GM18951 (cell line): ENCODE measurements around the gene RFC5.

ENCODE experiments used
- POLR2A ChIP-seq: IDR thresholded peaks from 4 replicates; pipeline ENCODE4 v1.6.1; 2011; ENCODE audit warnings: mild to moderate bottlenecking; ENCODE audit not compliant: insufficient read length, insufficient read depth; ENCODE audit errors: extremely low read depth
- in situ Hi-C: fragments of 300-500 bp; cut with MboI; formaldehyde crosslinking; loops from one replicate; pipeline ENCODE4 v1.12.0; 2022; ENCODE audit warnings: low sequenced_read_pairs, mixed read lengths, inconsistent platforms; ENCODE audit not compliant: unreplicated experiment

The RFC5 gene

DNA sequence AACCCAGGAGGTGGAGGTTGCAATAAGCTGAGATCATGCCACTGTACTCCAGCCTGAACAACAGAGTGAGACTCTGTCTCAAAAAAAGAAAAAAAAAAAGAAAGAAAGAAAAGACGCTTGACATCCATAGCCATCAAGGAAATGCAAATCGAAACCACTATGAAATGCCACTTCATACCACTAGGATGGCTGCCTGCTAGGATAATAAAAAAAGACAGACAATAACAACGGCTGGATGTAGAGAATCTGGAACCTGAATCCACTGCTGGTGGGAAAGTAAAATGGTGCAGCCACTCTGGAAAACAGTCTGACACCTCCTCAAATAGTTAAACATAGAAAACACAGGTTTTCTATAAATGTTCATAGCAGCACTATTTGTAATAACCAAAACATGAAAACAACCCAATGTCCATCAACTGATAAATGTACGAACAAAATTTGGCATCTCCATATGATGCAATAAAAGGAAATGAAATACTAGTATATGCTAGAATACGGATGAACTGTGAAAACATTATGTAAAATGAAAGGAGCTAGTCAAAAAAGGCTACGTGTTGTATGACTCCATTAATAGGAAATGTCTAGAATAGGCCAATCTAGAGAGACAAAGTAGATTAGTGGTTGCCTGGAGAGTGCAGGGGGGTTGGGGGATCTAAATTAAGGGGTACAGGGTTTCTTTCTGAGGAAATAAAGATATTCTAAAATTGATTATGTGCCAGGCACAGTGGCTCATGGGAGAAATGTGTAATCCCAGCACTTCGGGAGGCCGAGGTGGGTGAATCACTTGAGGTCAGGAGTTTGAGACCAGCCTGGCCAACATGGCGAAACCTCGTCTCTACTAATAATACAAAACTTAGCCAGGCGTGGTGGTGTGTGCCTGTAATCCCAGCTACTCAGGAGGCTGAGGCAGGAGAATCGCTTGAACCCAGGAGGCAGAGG is 34.7 kb downstream of the RFC5 start:
- TF ChIP-seq POLR2A, result no peak
- in situ Hi-C loops, result no loop called here

DNA sequence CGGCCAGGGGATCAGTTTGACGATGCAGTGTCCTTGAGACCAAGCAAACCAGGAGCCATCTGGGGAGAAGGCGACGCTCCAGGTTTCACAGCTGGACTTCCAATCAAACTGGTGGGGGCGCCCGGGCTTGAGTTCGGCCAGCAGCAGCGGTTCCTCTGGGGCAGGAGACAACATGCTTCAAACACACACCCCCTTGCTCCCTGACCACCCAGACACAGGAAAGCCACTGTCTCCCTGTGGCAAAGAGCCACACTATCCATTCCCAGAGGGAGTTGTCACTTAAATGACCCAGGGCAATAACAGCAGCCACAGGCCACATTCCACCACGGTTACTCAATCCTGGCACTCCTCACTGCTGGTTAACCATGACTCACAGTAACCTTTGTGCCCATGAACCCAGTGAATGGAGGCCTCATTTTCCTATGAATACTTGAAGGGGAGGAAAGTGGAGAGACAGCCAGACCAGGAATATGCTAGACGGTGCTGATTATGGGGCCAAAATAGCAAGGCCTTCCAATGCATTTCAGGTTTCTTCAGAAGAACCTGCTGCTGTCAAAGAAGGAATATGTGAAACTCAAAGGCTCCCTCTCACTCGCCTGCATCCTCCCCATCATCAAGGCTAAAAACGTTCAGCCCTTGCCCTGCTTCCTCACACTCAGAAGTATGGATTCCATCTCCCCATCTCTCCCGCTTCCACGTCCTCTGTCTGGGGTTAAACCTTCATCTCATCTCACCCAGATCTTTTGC is 36.0 kb downstream of the RFC5 start:
- in situ Hi-C loops, result no loop called here
- no peak for TF ChIP-seq POLR2A

DNA sequence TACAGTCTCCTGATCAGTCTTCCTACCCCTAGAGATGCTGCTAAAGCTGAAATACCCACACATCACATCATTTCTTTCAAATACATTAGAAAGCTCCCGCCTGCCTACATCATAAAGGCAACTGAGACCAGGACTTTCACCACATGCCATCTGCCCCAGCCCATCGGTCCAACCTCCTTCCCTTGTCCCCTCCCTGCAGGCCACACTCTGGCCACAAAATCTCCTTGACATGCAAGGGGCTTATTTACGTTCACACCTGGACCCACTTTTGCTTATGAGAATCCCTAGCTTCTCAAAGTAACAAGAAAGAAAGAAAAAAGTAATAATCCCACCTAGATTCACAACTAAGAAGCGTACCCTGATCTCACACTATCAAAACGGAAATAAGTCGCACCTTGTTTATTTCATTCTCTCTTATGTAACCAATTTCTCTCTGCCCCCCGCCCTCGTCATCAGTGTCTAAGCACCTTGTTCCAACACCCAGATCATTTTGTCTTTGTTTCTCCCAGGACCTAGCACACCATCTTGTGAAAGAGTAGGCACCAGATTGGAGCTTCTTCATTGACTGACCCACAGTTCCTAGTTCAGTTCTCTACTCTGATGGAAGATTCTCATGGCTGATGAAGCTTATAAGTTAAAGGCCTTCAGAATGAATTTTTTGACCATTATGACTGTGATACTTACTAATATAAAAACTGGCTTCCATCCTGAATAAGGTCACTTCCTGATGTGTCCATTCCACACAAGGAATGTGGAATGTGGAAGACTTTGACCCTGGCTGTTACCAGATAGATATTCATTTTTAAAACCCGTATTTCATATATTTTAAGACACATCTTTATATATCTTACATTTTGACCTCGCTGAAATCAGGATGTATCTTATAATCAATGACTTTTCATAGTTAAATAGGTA is 36.8 kb downstream of the RFC5 start:
- in situ Hi-C loops, result no loop called here

GRCh38 chr12:118055144-118055557 is 38.6 kb downstream of the RFC5 start:
- TF ChIP-seq POLR2A, result no peak
- in situ Hi-C loops, result no loop called here

More for the DNA sequence above, 36.8 kb downstream of the RFC5 start:
- TF ChIP-seq POLR2A, result no peak

- in situ Hi-C loops, result no loop called here
- TF ChIP-seq POLR2A, result no peak
These were observed 39.6 kb downstream of the RFC5 start for GRCh38 chr12:118055865-118056773.

DNA sequence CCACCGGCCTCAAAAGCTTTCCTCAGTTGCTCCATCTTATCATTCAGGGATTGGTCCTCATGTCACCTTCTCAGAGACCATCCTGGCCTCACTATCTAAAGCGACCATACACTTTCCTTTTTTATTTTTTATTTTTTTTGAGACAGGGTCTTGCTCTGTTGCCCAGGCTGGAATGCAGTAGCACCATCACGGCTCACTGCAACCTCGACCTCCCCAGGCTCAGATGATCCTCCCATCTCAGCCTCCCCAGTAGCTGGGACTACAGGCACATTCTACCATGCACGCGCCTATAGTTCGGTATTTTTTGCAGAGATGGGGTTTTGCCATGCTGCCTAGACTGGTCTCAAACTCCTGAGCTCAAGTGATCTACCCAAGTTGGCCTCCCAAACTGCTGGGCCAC is 41.7 kb downstream of the RFC5 start:
- no peak for TF ChIP-seq POLR2A
- in situ Hi-C loops, result no loop called here

DNA sequence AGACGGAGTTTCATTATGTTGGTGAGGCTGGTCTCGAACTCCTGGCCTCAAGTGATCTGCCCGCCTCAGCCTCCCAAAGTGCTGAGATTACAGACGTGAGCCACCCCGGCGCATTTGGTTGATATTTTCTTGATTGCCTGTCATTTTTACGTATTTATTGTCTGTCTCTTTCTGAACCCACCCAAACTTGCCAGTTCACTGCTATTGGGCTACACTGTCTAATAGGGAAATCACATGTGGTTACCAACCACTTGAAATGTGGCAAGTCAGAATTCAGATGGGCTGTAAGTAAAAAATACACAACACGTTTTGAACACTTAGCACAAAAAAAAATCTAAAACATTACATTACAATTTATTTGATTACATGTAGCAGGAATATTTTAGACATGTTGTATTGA is 42.4 kb downstream of the RFC5 start:
- no peak for TF ChIP-seq POLR2A
- in situ Hi-C loops, result no loop called here

DNA sequence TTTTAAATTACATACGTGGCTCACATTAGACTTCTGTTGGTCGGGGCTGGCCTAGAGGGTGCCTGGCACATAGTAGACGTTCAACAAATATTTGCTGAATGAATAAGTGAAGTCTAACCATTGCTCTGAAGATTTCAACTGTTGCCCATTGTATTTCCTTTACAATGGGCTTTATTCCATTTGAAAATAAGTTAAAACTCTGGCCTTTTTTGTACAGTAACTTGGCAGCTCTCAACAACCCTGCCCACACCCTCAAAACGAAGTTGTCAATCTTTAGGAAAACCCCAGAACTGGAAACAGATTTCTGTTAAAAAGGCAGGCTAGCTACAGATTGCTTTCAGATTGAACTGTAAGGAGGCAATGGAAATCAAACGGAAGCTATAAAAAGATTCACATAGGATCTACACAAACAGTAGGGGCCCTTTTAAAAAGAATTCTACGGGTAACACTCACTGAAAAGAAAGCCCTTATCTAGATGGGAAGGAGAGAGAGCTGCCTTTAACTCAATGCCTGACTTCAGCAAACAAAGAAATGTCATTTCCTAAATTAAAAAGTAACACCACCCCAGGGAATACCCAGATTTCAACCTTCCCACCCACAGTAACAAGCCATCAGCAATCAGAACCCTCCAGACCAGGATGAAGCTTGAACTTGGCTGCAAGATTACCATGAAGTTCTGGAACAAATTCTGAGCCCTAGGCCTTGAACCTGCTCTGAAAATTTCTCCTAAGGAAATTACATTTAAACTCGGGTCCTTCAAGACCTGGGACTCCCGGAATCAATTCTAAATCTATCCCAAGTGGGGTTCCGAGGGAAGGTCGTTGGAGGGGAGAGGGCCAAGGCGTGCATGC is 43.1 kb downstream of the RFC5 start:
- no peak for TF ChIP-seq POLR2A
- in situ Hi-C loops, result no loop called here

GRCh38 chr12:118060301-118061010 is 44.0 kb downstream of the RFC5 start:
- in situ Hi-C loops, result no loop called here
- no peak for TF ChIP-seq POLR2A

DNA sequence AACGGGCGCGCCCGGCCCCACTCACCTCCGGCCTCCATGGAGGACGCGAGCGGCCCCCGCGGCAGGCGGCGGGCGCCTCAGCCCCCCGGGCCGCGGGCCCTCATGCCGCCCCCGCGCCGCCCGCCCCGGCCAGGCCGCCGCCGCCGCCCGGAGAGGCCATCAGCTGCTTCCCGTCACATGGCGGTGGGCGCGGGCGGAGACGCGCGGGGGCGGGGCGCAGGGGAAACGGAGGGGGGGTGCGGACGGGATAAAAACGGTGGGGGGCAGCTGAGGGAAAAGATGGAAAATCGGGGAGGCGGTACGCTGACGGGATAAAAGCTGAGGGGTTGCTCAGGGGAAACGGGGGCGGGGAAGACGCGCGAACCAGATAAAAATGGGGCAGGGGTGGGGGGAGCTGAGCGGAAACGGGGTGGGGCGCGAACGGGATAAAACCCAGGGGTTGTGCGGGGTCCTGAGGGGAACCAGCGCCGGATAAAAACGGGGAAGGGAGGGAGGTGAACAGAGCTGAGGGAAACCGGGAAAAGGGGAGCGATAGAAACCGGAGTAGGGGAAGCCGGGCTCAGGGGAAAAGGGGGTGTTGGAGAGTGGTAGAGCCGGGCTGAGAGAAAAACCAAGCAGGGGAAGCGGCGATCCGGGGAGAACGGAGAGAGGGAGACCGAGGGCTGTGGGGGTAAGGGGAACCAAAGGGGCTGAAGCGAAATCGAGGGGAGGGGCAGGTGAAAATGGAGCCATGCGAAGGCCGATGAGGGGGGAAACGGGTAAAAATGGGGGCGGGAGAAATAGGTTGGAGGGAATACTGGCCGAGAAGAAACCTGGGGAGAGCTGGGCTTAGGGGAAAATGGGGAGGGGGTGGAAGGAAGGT is 44.7 kb downstream of the RFC5 start, which contains the start of gene WSB2:
Gene WSB2 (minus strand): TSS at position 169 of the 862 bp plus-strand sequence. CDS start 131 bp downstream, at position 38.
- TF ChIP-seq POLR2A, result no peak

More for the DNA sequence above, 44.7 kb downstream of the RFC5 start, which contains the start of gene WSB2:
- in situ Hi-C loops, result no loop called here
